HG03108 (cell line): Measurements from ENCODE around the gene XRN1.

Source experiments
- ATAC-seq: cut with Tn5 transposase; IDR thresholded peaks from one replicate; pipeline ENCODE4 v1.9.1; 2021; ENCODE audit warnings: moderate library complexity; ENCODE audit not compliant: unreplicated experiment

Gene XRN1

GRCh38 chr3:142272200-142272891 is 175.5 kb downstream of the XRN1 start:
- no peak for ATAC-seq

- ATAC-seq: no peak
Measured at GRCh38 chr3:142270407-142270806, 177.4 kb downstream of the XRN1 start.

- ATAC-seq: no peak
Measured at GRCh38 chr3:142269767-142270166, 178.1 kb downstream of the XRN1 start.

- ATAC-seq: no peak
Measured at GRCh38 chr3:142268426-142268825, 179.4 kb downstream of the XRN1 start.

GRCh38 chr3:142267269-142267668 is 180.6 kb downstream of the XRN1 start:
- ATAC-seq: no peak

- no peak for ATAC-seq
Measured at GRCh38 chr3:142263112-142263511, 184.7 kb downstream of the XRN1 start.

- ATAC-seq: no peak
Measured at GRCh38 chr3:142259359-142259758, 188.5 kb downstream of the XRN1 start.

- no peak for ATAC-seq
Measured at GRCh38 chr3:142256712-142257333, 191.0 kb downstream of the XRN1 start.
